ENCODE data around the gene DNASE1L1.

DNASE1L1 gene

GRCh38 chrX:154353172-154353843 lies 55.7 kb downstream of the DNASE1L1 start:
- no peak for DNase-seq (ENCODE audit: low read depth in 1 of 2, low spot score in 1 of 2)

GRCh38 chrX:154352466-154352865 lies 56.6 kb downstream of the DNASE1L1 start:
- no peak for DNase-seq (ENCODE audit: low read depth in 1 of 2, low spot score in 1 of 2)

GRCh38 chrX:154352012-154352401 lies 57.0 kb downstream of the DNASE1L1 start:
- DNase-seq (ENCODE audit: low read depth in 1 of 2, low spot score in 1 of 2), result no peak
